ENCODE data around the gene EXTL2.
"Not testable (repeated sequence)": the region's sequence is repeated elsewhere in the genome, so short reads cannot be mapped to it uniquely, and the experiment has no call there.

Gene EXTL2

DNA sequence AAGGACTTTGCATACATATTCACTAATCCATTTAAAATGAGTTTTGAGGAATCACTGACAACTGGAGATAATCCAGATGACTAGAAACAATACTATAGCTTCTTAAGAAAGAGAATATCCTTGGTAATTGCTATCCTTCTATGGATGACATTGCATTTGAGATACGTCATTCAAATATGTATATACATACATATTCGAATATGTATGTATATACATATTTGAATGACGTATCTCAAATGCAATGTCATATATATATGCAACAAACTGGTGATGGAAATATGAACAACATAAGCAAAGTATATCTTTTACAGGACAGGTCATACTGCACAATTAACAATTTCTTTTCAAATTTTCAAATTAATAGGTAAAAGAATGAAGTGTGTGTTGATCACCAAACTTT, 41.7 kb downstream of the EXTL2 start:
- no peak for DNase-seq

DNA sequence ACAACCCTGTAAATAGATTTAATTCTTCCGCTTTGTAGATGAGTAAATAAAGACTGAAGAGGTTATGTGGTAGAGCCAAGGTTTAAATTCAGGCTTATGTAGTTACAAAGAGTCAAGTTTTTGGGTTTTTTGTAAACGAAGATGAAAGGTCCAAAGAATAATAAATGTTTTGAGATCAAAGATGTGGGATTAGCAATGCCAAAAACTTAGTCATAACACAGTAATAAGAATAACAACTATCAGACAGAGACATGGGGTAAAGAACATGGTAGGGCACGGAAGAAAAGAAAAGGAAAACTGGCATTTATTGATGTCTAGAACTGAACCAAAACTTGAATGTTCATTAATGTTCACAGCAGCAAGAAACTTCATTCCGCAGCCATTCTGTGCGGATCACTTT, 42.9 kb downstream of the EXTL2 start:
- no peak for DNase-seq

DNA sequence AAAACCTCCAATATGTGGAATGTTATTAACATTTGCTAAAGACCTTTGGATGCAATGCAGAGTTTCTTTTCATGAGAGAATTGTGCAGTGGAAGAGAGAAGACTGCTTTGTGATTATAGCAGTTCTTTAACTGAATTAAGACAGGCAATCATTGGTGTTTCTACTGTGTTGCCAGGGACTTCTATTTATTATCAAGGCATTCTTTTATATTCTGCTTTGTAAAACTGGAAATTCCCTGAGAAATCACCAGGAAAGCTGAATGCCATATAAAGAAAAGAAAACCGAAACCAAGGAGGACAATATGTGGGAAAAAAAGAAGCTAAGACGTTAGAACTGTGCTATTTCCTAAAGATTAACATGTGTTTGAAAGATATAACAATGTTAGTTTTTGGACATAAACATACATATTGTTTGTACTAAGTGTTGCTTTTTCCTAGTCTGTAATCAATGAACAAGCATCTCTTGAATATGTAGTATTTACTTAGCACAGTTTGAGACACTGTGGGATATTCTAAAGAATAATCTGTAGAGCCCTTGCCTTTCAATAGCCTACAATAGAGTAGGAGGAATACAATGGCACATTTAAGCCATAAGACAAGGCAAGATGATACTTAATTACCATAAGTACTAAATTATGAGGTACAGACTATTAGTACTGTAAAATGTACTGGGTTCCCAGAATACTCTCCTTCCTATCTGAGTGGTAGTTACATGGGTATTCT, 47.1 kb downstream of the EXTL2 start:
- DNase-seq, result no peak

DNA sequence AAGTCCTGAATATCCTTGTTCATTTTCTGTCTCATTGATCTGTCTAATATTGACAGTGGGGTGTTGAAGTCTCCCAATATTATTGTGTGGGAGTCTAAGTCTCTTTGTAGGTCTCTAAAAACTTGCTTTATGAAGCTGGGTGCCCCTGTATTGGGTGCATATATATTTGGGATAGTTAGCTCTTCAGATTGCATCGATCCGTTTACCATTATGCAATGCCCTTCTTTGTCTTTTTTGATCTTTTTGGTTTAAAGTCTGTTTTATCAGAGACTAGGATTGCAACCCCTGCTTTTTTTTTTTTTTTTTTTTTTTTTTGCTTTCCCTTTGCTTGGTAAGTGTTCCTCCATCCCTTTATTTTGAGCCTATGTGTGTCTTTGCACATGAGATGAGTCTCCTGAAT, 51.5 kb downstream of the EXTL2 start:
- not testable (repeated sequence) for DNase-seq

DNA sequence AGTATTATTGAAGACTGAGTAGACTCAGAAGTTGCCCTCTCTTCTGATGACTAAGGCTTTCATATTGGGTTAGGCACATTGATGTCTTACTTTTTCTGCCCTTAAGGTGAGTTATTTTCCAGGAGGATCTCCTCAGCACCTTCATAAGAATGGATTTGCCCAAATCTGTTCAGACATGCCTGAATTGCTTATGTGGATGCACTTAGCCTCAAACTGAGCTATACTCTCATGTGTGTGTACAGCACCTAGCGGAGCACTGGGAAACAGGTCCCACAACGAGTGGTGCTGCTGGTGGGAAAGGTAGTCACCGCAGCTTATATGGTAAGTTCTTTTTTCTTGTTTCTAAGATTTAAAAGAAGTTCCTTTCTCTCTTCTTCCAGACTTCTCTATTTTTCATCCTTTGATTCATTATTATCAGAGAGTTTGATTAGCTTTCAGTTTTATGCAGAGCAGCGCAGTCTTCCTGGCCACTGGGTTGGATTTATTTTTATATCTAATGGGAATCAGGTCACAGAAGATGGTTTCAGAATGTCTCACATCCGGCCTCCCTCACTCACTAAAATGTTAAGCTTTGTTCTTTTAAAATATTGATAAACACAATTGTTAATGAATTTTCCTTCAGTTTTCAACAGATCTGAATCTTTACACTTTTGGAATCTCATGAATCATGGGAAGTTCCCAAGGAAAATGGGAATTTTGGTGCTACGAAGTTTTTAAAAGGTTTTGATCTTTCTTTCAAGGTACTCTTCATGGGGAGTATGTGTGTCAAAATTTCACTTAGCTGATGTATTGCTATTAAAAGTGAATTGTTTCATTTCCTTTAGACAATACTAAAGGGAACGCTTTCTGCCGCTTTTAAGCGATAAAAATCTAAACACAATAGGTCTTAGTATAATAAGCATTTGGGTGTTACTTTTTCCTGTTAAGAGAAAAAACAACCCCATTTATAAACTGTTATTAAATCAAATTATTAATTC, 58.5 kb downstream of the EXTL2 start:
- no peak for DNase-seq

DNA sequence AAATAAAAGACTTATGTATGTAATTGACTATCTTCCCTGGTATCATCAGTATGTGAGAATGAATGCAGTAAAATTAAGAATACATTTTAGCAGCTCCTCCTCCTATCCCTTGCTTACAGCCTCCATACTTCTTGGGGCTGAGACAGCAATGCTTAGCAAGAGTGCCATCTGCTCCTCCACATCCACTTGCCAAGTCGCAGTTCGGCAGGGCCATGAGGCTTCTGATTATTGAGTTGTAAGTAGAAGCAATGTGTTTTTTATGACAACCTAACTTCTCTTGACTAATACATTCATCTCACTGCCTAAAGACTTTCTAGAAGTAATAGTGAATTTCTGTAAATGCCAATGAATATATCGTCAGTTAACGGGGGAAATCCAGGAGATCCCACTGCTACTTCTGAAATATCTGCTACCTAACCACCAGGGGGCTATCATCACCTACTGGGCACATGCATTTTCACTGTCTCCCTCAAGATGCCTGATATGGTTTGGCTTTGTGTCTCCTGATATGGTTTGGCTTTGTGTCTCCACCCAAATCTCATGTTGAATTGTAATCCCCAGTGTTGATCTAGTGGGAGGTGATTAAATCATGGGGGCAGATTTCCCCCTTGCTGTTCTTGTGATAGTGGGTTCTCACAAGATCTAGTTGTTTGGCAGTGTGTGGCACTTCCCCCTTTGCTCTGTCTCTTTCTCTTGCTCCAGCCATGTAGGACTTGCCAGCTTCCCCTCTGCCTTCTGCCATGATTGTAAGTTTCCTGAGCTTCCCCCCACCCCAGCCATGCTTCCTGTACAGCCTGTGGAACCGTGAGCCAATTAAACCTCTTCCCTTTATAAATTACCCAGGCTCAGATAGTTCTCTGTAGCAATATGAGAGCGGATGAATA, 59.6 kb downstream of the EXTL2 start:
- DNase-seq, result peak in 1 of 2 experiments; percentile 12

DNA sequence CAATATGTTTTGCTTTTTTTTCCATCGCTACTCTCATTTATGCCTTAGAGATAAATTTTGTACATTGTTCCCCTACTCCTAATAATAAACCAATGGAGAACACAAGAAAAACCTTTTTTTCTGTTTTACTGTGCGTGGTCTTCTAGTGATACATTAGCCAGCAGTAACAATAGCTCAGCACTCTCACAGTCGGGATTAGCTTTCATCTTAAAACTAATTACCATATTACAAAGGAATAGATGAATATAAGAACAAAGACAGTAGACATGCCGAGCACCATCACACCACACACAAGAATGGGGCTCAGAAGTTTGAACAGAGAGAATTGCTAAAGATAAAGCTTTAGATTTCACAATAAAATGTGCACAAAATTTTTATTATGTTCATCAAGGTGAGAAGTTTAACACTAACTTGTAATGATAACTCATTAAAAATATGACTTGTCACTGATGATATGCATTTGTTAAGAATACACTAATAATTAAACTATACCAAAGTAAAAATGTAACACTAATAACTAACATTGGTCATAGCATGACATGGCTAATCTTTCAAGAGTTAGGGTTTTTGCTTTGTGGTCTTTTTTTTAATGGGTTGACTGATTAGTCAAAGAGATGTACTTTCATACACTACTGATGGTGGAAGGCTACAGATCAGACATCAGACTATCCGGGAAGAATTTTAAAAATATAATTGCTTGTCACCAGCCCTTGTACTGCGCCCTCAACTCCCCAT, 61.8 kb downstream of the EXTL2 start:
- DNase-seq, result no peak

DNA sequence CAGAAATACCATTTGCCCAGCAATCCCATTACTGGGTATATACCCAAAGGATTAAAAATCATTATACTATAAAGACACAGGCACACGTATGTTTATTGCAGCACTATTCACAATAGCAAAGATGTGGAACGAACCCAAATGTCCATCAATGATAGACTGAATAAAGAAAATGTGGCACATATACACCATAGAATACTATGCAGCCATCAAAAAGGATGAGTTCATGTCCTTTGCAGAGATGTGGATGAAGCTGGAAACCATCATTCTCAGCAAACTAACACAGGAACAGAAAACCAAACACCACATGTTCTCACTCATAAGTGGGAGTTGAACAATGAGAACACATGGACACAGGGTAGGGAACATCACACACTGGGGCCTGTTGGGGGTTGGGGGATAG, 69.0 kb downstream of the EXTL2 start:
- DNase-seq, result not testable (repeated sequence)

All from NCI-H526 (cell line).